Measurements from ENCODE around the gene ZCCHC8. TPM values are rescaled to one million over a fixed set of nuclear protein-coding genes. Genes with fewer than 3 reads are reported as not detected.

The ZCCHC8 gene
- total and polyA plus RNA-seq, 3 donors from 2014 or later: 25.6 to 38.3 (median 28.8) TPM

DNA sequence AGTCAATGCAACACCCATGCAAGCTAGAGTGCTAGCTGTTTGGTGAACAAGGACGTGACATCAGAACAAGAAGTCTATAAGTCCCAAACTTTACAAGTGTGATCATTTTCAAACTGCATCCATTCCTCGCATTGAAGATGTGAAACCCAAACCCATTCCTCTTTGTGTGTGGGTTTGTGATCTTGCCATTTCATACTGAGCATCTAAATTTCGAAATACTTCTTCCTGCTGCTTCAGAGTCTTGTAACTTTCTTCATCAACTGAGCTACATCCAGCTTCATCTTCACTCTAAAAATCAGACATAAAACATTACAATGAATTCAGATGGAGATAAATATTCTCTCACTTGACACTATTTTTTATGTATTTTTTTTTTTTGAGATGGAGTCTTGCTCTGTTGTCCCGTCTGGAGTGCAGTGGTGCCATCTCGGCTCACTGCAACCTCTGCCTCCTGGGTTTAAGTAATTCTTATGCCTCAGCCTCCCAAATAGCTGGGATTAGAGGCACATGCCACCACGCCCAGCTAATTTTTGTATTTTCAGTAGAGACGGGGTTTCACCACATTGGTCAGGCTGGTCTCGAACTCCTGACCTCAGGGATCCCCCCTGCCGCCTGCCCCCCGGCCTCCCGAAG, 4.8 kb upstream of the ZCCHC8 start:
- Histone ChIP-seq H3K4me1 (no peaks in the 10 kb centered on the region), H3K36me3 (ENCODE audit: low read depth, missing control alignments) (no peaks in the 10 kb centered on the region), H3K9me3 (no peaks in the 10 kb centered on the region), H3K4me3 (no peak overlapping the region), H3K27ac (no peak overlapping the region), H3K27me3 (no peaks in the 10 kb centered on the region)
- intact Hi-C loops (cut with DNase I; ENCODE audit: low total_unique reads): no loop called here
- no peak for DNase-seq
- TF ChIP-seq, protein P1, sequence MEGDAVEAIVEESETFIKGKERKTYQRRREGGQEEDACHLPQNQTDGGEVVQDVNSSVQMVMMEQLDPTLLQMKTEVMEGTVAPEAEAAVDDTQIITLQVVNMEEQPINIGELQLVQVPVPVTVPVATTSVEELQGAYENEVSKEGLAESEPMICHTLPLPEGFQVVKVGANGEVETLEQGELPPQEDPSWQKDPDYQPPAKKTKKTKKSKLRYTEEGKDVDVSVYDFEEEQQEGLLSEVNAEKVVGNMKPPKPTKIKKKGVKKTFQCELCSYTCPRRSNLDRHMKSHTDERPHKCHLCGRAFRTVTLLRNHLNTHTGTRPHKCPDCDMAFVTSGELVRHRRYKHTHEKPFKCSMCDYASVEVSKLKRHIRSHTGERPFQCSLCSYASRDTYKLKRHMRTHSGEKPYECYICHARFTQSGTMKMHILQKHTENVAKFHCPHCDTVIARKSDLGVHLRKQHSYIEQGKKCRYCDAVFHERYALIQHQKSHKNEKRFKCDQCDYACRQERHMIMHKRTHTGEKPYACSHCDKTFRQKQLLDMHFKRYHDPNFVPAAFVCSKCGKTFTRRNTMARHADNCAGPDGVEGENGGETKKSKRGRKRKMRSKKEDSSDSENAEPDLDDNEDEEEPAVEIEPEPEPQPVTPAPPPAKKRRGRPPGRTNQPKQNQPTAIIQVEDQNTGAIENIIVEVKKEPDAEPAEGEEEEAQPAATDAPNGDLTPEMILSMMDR (IDR thresholded peaks at IDR 0.05): no peak
- TF ChIP-seq POLR2A (IDR thresholded peaks at IDR 0.05): no peak
- WGBS, 2 donors: 81 to 85% methylated on average over 11 of the region's 11 CpGs

DNA sequence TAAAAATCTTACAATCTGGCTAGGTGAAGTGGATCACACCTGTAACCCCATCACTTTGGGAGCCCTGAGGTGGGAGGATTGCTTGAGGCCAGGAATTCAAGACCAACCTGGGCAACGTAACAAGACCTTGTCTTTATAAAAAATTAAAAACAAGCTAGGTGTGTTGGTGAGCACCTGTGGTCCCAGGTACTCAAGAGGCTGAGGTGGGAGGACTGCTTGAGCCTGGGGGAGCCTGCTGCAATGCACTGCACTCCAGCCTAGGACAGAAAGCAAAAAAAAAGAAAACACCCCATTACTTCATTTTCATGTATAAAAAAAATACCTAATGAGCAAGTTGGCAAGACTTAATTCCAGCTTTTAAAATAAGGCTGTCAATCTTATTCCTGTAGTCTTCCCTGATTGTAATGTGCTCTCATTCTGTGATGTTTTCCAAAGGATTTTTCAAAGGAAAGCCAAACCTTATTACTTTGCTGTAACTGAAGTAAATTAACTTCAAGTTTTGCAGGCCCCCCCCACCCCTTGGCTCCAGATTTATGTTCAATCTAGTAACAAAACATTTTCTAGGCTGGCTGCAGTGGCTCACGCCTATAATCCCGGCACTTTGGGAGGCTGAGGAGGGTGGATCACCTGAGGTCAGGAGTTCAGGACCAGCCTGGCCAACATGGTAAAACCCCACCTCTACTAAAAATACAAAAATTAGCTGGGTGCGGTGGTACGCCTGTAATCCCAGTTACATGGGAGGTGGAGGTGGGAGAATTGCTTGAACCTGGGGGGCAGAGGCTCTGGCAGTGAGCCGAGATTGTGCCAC, 3.3 kb upstream of the ZCCHC8 start:
- no peak overlapping the region for H3K4me3 ChIP-seq
- no peak for DNase-seq
- intact Hi-C loops (cut with DNase I; ENCODE audit: low total_unique reads): no loop called here
- no peaks in the 10 kb centered on the region for H3K27me3 ChIP-seq
- 72 to 80% methylated on average over 6 of the region's 6 CpGs for WGBS, 2 donors
- no peaks in the 10 kb centered on the region for H3K36me3 ChIP-seq (ENCODE audit: low read depth, missing control alignments)
- H3K9me3 ChIP-seq: no peaks in the 10 kb centered on the region
- no peak for TF ChIP-seq POLR2A (IDR thresholded peaks at IDR 0.05)
- TF ChIP-seq, protein P1 (IDR thresholded peaks at IDR 0.05): no peak
- peaks cover 4% of the 10 kb centered on the region for H3K4me1 ChIP-seq
- H3K27ac ChIP-seq: no peak overlapping the region

DNA sequence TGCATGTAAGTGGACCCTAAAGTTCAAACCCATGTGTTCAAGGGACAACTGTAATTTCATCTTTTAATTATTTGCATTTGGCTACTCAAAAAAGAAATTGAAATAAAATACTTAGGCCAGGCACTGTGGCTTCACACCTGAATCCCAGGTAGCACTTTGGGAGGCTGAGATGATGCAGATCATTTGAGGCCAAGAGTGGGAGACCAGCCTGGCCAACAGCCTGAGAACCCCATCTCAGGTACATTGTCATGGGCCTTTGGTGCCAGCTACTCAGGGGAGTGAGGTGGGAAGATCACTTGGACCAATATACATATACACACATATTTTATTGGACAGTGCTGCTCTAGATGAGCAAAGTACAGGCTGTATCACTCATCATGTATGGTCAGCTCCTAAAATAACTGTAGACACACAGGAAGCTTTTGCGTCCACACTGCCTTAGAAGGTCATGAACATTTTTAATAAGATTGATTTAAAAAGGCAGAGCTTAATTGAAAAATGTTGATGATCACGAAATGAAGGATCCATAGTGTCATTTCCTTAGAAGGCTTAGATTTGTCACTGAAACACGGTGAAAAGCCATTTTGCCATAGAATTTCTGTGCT, 2.5 kb upstream of the ZCCHC8 start:
- intact Hi-C loops (cut with DNase I; ENCODE audit: low total_unique reads): no loop called here
- Histone ChIP-seq H3K27me3 (no peaks in the 10 kb centered on the region), H3K4me3 (no peak overlapping the region), H3K9me3 (no peaks in the 10 kb centered on the region), H3K27ac (no peak overlapping the region), H3K36me3 (ENCODE audit: low read depth, missing control alignments) (no peaks in the 10 kb centered on the region), H3K4me1 (peaks cover 4% of the 10 kb centered on the region)
- WGBS, 2 donors: 78 to 81% methylated on average over 3 of the region's 3 CpGs
- TF ChIP-seq, protein P1 (IDR thresholded peaks at IDR 0.05): no peak
- no peak for TF ChIP-seq POLR2A (IDR thresholded peaks at IDR 0.05)
- DNase-seq: no peak

DNA sequence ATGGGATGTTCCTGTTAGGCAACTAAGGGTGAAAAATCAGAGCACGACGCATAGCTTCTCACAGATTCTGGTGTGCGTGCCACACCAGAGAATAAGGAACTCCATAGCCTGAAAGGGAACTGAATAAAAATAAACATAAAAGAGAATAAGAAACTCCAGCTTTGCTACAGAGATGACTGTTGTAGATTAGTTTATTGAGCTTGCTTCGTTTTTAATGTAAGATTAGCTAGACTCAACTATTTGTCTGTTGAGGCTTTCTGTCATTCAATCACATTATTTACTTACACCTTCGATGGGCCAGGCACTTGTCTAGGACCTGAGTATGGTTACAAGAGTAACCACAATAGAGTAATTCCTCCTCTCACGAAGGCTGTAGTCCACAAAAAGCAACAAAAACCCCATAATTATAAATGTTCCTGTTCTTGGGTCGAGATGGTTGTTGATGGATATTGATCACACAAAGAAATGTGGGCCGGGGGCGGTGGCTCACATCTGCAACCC, 807 bp upstream of the ZCCHC8 start:
- no peaks in the 10 kb centered on the region for H3K9me3 ChIP-seq
- H3K4me1 ChIP-seq: peaks cover 4% of the 10 kb centered on the region
- peak overlapping the region; percentile 85 to 90 for H3K4me3 ChIP-seq
- 53 to 58% methylated on average over 9 of the region's 9 CpGs for WGBS, 2 donors
- peak overlapping the region in 1 of 2 donors; percentile 99 for H3K27ac ChIP-seq
- H3K36me3 ChIP-seq (ENCODE audit: low read depth, missing control alignments): no peaks in the 10 kb centered on the region
- H3K27me3 ChIP-seq: no peaks in the 10 kb centered on the region
- no peak for TF ChIP-seq POLR2A (IDR thresholded peaks at IDR 0.05)
- TF ChIP-seq, protein P1 (IDR thresholded peaks at IDR 0.05): no peak
- intact Hi-C loops (cut with DNase I; ENCODE audit: low total_unique reads): no loop called here
- DNase-seq: no peak

Data from testis (tissue), 3 donors.